ENCODE data around the gene TNFRSF1B.

Gene TNFRSF1B

Small RNA genes within 50 kb of the gene (small RNA-seq; reads per million reads assigned to genes)
- gene MIR4632 (0 reads per million in 2 experiments), gene RF00156 (0.03 to 0.04 reads per million in 2 experiments)

Data from SK-N-DZ (cell line).